ENCODE results near the gene ZNF512.

- no peak for TF ChIP-seq POLR2A (IDR thresholded peaks at IDR 0.05; ENCODE audit: low read depth, low read length)
- TF ChIP-seq TAF1 (IDR thresholded peaks at IDR 0.05; ENCODE audit: borderline replicate concordance, low read depth, low read length) = no peak
- no peak for TF ChIP-seq POLR2AphosphoS5 (IDR thresholded peaks at IDR 0.05; ENCODE audit: low read depth, low read length)
Observed at GRCh38 chr2:27572998-27573429, 9.8 kb upstream of the ZNF512 start.
